Measurements from ENCODE around the gene ALG12.
"Not testable (repeated sequence)": the region's sequence is repeated elsewhere in the genome, so short reads cannot be mapped to it uniquely, and the experiment has no call there.

Gene ALG12

GRCh38 chr22:49945042-49945794 is 27.0 kb upstream of the ALG12 start:
- not testable (repeated sequence) for DNase-seq (ENCODE audit: low spot score)

- DNase-seq (ENCODE audit: low spot score): no peak
Observed at GRCh38 chr22:49944399-49944891, 26.2 kb upstream of the ALG12 start.

DNA sequence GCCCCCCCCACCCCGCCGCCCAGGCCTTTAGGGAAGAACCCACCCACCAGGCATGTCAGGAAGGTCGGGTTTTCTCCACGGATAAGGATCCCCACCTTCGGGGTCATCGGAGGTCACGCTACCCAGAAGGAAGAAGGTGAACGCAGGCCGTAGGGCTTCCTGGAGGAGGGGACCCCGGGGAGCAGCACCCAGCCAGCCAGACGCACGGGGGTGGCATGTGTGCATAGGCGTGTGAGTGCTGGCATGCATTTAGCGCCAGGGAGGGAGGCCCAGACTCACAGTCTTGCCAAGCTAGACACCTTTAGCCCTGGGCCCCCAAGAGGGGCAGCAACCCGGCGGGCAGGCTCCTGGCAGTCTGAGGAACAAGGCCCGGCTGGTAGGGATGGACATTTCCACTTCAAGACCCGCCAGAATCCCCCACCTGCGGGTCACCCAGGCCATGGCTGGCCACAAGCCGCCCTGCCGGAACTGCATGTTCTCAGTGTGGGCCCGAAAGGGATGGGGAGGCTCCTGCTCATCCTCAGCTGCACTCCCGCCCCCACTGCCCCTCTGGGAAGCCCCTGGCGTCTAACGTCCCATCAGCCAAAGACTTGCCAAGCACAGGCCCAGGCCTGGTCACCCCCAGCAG is 25.6 kb upstream of the ALG12 start:
- no peak for DNase-seq (ENCODE audit: low spot score)

- no peak for DNase-seq (ENCODE audit: low spot score)
Observed at GRCh38 chr22:49943405-49943765, 25.1 kb upstream of the ALG12 start.

- no peak for DNase-seq (ENCODE audit: low spot score)
Observed at GRCh38 chr22:49942565-49943404, 24.5 kb upstream of the ALG12 start.

- no peak for DNase-seq (ENCODE audit: low spot score)
Observed at GRCh38 chr22:49941507-49942316, 23.5 kb upstream of the ALG12 start.

DNA sequence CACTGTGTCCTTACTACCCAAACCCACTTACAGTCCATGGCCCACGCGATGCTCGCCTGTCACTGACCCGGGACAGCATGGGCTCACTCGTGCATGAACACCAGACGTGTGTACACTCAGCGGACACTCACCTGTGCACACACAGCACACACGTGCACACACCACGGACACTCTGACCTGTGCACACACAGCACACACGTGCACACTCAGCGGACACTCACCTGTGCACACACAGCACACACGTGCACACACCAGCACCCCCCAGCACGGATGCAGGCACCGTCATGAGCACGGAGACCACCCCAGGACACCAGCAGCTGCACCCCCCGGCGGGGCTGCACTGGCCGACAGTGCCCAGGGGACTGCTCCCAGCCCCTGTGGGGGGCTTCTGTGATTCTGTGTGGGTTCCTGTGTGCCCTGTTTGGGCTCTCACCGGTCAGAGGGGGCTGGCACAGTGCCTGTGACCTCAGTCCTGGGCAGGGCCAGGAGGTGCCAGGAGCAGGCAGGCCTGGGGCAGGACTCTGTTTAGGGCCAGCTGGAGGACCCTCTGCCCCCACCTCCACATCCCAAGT is 20.4 kb upstream of the ALG12 start:
- DNase-seq (ENCODE audit: low spot score): no peak

- no peak for DNase-seq (ENCODE audit: low spot score)
Observed at GRCh38 chr22:49937758-49938564, 19.7 kb upstream of the ALG12 start.

- DNase-seq (ENCODE audit: low spot score): no peak
Observed at GRCh38 chr22:49936973-49937757, 18.9 kb upstream of the ALG12 start.

- peak; percentile 80 for DNase-seq (ENCODE audit: low spot score)
Observed at GRCh38 chr22:49936018-49936972, 18.1 kb upstream of the ALG12 start.

DNA sequence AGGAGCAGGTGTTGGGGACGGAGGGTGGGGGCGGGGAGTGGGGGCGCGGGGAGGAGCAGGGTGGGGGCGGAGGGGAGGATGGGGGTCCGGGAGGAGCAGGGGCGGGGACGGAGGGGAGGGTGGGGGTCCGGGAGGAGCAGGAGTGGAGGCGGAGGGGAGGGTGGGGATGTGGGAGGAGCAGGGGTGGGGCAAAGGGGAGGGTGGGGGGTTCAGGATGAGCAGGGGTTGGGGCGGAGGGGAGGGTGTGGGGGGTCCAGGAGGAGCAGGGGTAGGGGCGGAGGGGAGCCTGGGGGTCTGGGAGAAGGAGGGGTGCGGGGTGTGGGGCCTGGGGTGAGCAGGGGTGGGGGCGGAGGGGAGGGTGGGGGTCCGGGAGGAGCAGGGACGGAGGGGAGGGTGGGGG is 17.3 kb upstream of the ALG12 start:
- no peak for DNase-seq (ENCODE audit: low spot score)

DNA sequence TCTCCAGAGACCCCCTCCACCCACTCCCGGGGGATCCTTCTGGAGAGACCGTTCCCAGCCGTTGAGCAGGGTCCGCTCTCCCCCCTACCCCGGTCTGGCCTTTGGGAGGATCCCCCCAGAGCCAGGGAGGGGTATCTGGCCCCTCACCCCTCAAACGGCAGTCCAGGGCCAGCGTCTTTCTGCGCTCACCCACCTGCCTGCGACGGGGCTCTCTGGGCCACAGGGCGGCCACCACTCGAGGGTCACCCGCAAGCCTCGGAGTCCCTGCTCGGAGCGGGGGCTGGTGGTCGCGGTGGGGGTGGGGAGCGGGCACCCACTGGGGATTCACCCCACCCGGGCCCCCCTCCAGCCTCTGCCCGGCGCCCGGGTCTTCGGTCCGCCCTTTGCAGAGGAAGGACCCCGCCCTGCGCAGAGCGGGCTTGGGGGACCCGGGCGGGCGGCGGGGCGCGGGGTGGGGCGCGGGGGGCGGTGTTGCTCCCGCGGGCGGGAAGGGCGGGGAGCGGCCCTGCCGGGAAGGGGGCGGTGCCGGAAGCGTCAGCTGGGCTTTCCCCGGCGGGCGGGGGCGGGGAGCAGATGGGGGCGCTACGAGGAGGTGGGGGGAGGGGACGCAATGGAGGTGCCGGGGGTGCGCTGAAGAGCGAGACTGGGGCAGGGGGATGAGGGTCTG is 16.8 kb upstream of the ALG12 start:
- DNase-seq (ENCODE audit: low spot score): peak; percentile 89

DNA sequence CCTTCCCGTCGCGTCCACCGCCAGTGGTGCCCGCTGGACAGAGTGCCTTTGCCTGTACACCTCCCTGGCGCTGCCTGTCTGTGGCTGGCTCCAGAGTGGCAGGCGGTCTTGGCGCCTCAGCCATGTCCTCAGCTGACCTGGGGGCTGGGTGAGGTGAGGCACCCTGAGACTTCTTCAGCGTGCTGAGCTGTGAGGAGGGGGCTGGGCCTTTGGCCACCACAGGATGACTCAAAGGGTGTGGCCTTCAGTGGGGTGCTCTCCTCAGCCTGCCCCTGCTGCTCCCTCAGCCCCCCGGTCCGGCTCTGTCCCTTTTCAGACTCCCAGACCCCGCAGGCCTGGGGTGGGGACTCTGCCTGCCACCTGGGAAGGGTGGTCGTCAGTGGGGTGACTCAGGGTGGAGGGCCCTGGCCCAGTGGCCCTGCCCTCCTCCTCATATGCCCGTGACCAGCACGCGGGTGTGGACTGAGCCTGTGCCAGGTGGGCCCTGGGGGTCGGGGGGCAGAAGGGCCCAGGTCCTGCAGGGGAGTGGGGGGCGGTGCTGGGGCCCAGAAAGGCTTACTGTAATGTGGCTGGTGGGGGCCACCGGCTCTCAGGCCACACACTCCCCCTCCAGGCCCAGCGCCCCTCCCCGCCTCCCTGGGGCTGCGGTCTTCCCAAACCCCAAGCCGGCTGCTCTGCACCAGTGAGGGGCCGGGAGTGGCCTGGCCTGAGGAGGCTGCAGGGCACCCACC is 16.1 kb upstream of the ALG12 start:
- no peak for DNase-seq (ENCODE audit: low spot score)

- DNase-seq (ENCODE audit: low spot score): no peak
Observed at GRCh38 chr22:49933236-49934159, 15.3 kb upstream of the ALG12 start.

DNA sequence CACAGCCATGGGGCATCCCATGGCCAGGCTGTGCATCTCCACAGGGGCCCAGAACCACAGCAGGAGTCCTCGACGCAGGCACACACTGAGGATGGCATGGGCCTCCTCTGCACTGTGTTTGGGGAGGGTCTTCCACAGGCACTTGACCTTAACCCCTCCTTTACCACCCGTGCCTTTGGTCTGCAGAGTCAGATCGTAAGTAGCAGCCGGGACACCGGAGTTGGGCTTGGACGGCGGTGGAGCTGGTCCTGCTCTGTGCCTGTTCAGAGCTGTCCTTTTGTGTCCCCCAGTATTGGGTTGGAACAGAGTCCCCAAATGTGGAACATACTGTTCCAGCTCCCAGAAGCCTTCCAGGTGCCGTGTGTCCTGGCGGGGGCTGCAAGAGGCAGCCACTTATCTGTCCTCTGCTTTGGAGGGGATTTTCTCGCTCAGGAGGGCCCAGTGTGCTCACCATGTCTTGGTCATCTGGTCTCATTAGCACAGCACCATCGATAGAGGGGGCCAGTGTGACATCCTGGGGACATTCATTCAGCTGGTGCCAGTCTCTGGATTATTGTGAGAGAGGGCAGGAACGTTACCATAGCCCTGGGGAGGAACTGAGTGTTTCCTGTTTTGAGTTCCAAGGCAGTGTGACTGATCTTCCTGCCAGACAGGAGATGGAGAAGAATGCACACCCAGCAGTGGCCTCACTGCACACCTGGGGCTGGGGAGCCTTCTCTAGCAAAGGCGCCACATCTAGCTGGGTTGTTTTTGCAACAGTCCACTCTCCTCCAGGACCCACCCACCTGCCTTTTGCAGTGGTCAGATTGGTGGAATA is 12.6 kb upstream of the ALG12 start:
- DNase-seq (ENCODE audit: low spot score): peak; percentile 65
